G401 (cell line): ENCODE measurements around the gene ATXN3. TPM values are rescaled to one million over a fixed set of nuclear protein-coding genes. Genes with fewer than 3 reads are reported as not detected.

Experiments
- DNase-seq: peaks from one replicate; pipeline ENCODE4 v3.0.0-alpha.2; 2015; ENCODE audit warnings: low spot score
- in situ Hi-C: cut with HindIII; loops from 2 replicates; pipeline ENCODE4 v1.10.0; 2016; ENCODE audit warnings: low sequenced_read_pairs, mixed read lengths
- total RNA-seq: library from RNA; depleted of rRNA; stranded (reverse); fragments of >200 nt; shearing (Covaris generic); gene quantifications from 2 replicates; pipeline ENCODE4 v1.2.3, GENCODE V29; 2014; rRNA removed

Gene ATXN3
- total RNA-seq, 1 experiment from 2014 or later: 40.9 TPM

- in situ Hi-C loops: no loop called here
Observed at GRCh38 chr14:92021523-92021922, 84.9 kb downstream of the ATXN3 start.

GRCh38 chr14:92014040-92014439 is 92.3 kb downstream of the ATXN3 start:
- in situ Hi-C loops: no loop called here
- DNase-seq: no peak

More at GRCh38 chr14:92021523-92021922, 84.9 kb downstream of the ATXN3 start:
- no peak for DNase-seq

DNA sequence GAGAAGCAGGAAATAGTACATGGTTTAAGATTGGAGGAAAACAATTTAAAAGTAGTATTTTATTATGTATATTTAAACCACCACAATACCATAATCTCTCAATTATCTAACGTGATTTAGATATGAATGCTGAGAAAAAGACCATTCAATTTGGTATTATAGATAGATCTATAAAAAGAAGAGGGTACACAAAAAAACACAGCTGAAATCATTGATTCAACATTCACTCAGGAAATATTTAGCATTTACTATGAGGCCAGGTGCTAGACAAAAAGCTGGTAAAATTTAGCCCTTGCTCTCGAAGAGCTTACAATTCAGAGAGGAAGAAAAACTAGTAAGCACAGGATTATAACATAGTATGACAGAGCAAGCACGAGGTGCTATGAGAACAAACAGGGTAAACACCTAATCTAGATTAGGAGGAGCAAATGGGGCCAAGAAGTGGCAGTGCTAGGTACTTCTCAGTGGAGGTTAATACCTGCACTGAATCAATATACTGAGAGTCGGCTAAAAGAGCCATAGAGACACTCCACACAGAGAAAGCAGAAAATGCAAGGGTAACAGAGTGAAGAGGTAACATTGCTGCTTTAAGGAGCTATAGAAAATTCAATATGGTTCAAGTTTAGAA is 94.1 kb downstream of the ATXN3 start:
- DNase-seq: no peak
- in situ Hi-C loops: no loop called here

DNA sequence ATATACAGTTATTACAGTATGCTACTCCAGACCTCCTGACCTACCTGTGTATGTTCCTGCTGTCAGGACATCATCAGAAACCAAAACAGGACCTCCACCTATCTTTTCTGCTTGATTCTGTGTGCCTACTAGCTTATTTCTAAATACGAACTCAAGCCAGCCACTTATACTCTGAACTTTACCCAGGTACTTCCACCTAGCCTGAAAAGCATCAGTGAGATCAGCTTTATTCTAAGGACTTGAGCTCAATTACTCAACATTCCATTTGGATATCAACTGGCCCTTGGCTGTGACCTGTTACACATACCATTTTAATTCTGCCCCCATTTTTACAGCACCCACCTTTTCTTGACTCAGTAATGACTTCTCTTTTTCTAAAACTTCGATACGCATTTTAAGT is 95.7 kb downstream of the ATXN3 start:
- no peak for DNase-seq
- in situ Hi-C loops: no loop called here

- no peak for DNase-seq
- in situ Hi-C loops: no loop called here
Observed at GRCh38 chr14:92009604-92010003, 96.8 kb downstream of the ATXN3 start.

Other genes starting within 250 kb of the ATXN3 start
- not detected in 2 replicates for gene TC2N, start 239.0 kb downstream of the ATXN3 start, total RNA-seq
- gene FBLN5, start 158.9 kb downstream of the ATXN3 start, total RNA-seq: 1.3 TPM in 1 of 2 replicates, not detected in the other
- gene TRIP11, start 66.5 kb downstream of the ATXN3 start, total RNA-seq: 8.8 and 12.4 TPM in 2 replicates
- 367 and 480 TPM in 2 replicates for gene NDUFB1, start 15.1 kb upstream of the ATXN3 start, total RNA-seq
- 69.4 and 75.7 TPM in 2 replicates for gene CPSF2, start 15.4 kb upstream of the ATXN3 start, total RNA-seq
- not detected in 2 replicates for gene SLC24A4, start 216.6 kb upstream of the ATXN3 start, total RNA-seq